Measurements from ENCODE around the gene NCKAP5.

Gene NCKAP5

DNA sequence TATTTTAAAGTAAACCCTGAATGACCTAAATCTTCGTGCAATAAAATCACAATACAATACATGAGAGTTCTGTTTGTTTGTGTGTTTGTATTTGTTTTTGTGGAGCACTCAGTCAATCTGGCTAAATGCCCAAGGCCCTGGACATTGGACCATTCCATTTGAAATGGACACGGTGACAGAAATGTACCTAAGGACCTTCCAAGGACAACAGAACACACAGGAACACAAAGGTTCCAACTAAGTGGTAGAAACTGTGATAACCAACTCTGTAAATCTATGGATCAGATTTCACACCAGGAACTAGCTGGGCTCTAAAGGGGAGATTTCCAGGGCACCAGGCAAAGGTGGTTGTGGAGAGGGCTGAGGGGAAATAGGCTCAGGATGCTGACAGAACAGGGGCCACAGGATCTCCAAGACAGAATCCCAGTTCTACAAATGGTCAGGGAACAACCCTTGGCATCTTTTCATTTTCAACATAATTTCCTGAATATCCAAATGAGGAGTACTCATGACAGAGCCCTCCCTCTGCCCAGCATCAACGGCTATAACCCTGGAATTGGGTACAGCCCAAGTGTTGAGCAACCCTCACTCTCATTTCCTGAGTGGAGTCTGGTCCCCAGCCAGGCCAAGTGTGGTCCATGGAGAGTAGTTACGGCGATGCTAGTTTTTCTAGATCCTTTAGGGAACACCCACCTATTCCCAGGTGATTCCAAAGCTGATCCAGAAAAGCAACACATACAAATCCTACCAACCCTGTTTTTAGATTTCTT, 78.4 kb downstream of the NCKAP5 start:
- no peak overlapping the region for H3K4me3 ChIP-seq (ENCODE audit: low read depth, low read length)
- TF ChIP-seq CTCF (IDR thresholded peaks at IDR 0.05; ENCODE audit: low read depth, low read length): no peak

DNA sequence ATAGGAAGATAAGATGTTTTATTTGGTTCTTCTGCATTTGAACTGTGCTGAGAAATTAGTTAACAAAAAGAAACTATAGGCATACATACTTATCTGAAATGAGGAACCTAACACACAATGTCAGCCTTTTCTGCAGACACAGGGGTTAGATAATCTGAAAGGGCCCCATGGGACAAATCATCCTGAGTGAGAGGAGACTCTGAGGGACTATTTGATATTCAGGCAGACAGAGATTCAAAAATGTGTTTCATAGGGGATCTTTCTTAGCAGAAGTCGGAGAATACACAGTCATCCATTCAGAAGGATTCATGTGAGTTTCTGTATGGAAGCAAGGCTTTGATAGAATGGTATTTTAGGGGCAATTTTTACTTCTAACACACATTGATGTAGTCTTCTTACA, 79.1 kb downstream of the NCKAP5 start:
- no peak overlapping the region for H3K4me3 ChIP-seq (ENCODE audit: low read depth, low read length)
- no peak for TF ChIP-seq CTCF (IDR thresholded peaks at IDR 0.05; ENCODE audit: low read depth, low read length)

- H3K4me3 ChIP-seq (ENCODE audit: low read depth, low read length): no peak overlapping the region
- TF ChIP-seq CTCF (IDR thresholded peaks at IDR 0.05; ENCODE audit: low read depth, low read length): no peak
Measured at GRCh38 chr2:133486771-133487191, 81.5 kb downstream of the NCKAP5 start.

DNA sequence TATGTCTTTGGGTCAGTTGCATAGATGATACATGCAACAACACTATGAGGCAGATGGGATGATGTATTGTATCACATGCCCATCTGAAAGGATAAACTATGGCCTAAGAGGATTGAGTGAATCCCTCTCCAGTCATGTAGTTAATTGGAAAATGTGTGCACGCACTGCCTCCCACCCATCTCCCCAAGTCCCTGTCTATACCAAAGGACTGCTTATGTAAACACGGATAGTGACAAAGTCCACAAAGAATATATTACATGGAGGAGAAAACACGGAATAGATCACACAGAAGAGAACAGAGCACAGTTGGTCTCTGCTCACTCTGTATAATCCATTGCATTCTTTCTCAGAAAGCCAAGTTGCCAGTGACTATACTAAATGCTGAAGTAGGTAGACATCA, 82.4 kb downstream of the NCKAP5 start:
- no peak overlapping the region for H3K4me3 ChIP-seq (ENCODE audit: low read depth, low read length)
- no peak for TF ChIP-seq CTCF (IDR thresholded peaks at IDR 0.05; ENCODE audit: low read depth, low read length)

DNA sequence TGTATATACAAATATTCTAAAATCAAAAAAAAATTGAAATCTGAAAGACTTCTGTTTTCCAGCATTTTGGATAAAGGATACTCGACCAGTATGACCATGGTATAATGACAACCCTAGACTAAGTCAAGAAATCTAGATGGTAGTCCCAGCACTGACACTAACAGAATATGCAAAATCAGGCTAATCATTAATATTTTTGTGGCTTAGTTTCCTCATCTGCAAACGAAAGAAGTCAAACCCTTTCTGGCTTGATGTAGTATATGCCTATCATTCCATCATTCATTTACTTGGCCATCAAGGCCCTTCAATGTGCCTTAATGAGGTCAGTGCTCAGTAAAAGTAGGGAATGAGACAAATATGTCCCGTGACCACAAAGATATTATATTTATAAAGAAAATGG, 83.5 kb downstream of the NCKAP5 start:
- no peak for TF ChIP-seq CTCF (IDR thresholded peaks at IDR 0.05; ENCODE audit: low read depth, low read length)
- H3K4me3 ChIP-seq (ENCODE audit: low read depth, low read length): no peak overlapping the region

GRCh38 chr2:133484106-133484505, 84.2 kb downstream of the NCKAP5 start:
- TF ChIP-seq CTCF (IDR thresholded peaks at IDR 0.05; ENCODE audit: low read depth, low read length): no peak
- H3K4me3 ChIP-seq (ENCODE audit: low read depth, low read length): no peak overlapping the region

DNA sequence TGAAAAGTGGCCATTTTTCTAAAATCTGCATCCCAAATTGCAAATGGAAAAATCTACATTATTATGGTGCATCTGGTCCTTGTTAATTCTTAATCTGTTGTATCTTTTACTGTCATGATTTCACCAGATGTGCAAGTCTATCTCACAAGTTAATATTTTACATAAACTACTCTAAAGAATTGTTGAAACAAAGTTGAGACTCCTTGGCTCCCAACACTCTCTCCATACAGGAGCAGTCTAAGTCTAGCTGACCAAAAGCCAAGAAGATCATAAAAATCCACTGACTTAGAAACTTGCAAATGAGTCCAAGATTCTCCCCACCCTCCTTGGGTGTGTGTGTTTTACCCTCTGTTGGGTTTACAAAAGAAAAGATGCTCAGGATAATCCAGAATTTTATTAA, 85.1 kb downstream of the NCKAP5 start:
- TF ChIP-seq CTCF (IDR thresholded peaks at IDR 0.05; ENCODE audit: low read depth, low read length): no peak
- no peak overlapping the region for H3K4me3 ChIP-seq (ENCODE audit: low read depth, low read length)
